H9 (cell line): ENCODE measurements around the gene SYNE2. TPM values are rescaled to one million over a fixed set of nuclear protein-coding genes. Genes with fewer than 3 reads are reported as not detected.
A peak's percentile ranks its signal among the peaks of the same experiment; 100 is the strongest.

ENCODE experiments used
- DNase-seq: peaks from one replicate; pipeline ENCODE4 v3.0.0-alpha.2; 2017
- H2AFZ ChIP-seq: one replicate; pipeline ENCODE4 v1.6.1; 2013; ENCODE audit warnings: mild to moderate bottlenecking, low read length, control low read depth, moderate library complexity
- H2AK5ac ChIP-seq: 2 replicates; pipeline ENCODE4 v1.6.1; 2013; ENCODE audit warnings: low read length, control low read depth, mixed read lengths; ENCODE audit not compliant: insufficient read length
- H2BK120ac ChIP-seq: one replicate; pipeline ENCODE4 v1.6.1; 2013; ENCODE audit warnings: low read depth, mild to moderate bottlenecking, low read length, control low read depth, inconsistent platforms; ENCODE audit not compliant: poor library complexity, severe bottlenecking
- H2BK12ac ChIP-seq: 2 replicates; pipeline ENCODE4 v1.6.1; 2013; ENCODE audit warnings: low read length, control low read depth, mixed read lengths, low read depth; ENCODE audit not compliant: insufficient read length
- H2BK15ac ChIP-seq: 2 replicates; pipeline ENCODE4 v1.6.1; 2013; ENCODE audit warnings: low read depth, low read length, control low read depth
- H2BK20ac ChIP-seq: one replicate; pipeline ENCODE4 v1.6.1; 2013; ENCODE audit warnings: low read depth, mild to moderate bottlenecking, low read length, control low read depth, inconsistent platforms; ENCODE audit not compliant: poor library complexity, severe bottlenecking
- H2BK5ac ChIP-seq: 2 replicates; pipeline ENCODE4 v1.6.1; 2013; ENCODE audit warnings: low read length, control low read depth, mixed read lengths; ENCODE audit not compliant: insufficient read length
- H3K14ac ChIP-seq: 2 replicates; pipeline ENCODE4 v1.6.1; 2013; ENCODE audit warnings: low read length, control low read depth; ENCODE audit not compliant: insufficient read depth
- H3K18ac ChIP-seq: 2 replicates; pipeline ENCODE4 v1.6.1; 2013; ENCODE audit warnings: low read depth, mild to moderate bottlenecking, mixed read lengths, low read length, control low read depth; ENCODE audit not compliant: insufficient read length
- H3K23ac ChIP-seq: 2 replicates; pipeline ENCODE4 v1.6.1; 2013; ENCODE audit warnings: low read length, control low read depth, mixed read lengths, low read depth; ENCODE audit not compliant: insufficient read length
- H3K23me2 ChIP-seq: 2 replicates; pipeline ENCODE4 v1.6.1; 2013; ENCODE audit warnings: low read depth, mild to moderate bottlenecking, mixed read lengths, low read length, control low read depth; ENCODE audit not compliant: insufficient read length, poor library complexity, severe bottlenecking
- H3K27ac ChIP-seq: 2 replicates; pipeline ENCODE4 v1.5.1; 2013; ENCODE audit warnings: low read length, control low read depth, mixed read lengths, low read depth; ENCODE audit not compliant: insufficient read length
- H3K27me3 ChIP-seq: 2 replicates; pipeline ENCODE4 v1.6.1; 2013; ENCODE audit warnings: low read length, control low read depth, inconsistent platforms; ENCODE audit not compliant: insufficient read depth
- H3K4ac ChIP-seq: 2 replicates; pipeline ENCODE4 v1.6.1; 2013; ENCODE audit warnings: low read depth, mild to moderate bottlenecking, control low read depth, inconsistent platforms, low read length, moderate library complexity
- H3K4me1 ChIP-seq: 2 replicates; pipeline ENCODE4 v1.6.1; 2013; ENCODE audit warnings: low read length, control low read depth, inconsistent platforms; ENCODE audit not compliant: insufficient read depth
- H3K4me2 ChIP-seq: 2 replicates; pipeline ENCODE4 v1.6.1; 2013; ENCODE audit warnings: low read length, control low read depth, mixed read lengths; ENCODE audit not compliant: insufficient read length, insufficient read depth
- H3K56ac ChIP-seq: 2 replicates; pipeline ENCODE4 v1.6.1; 2013; ENCODE audit warnings: low read depth, mild to moderate bottlenecking, mixed read lengths, low read length, control low read depth; ENCODE audit not compliant: insufficient read length
- H3K79me1 ChIP-seq: 2 replicates; pipeline ENCODE4 v1.6.1; 2013; ENCODE audit warnings: low read depth, mild to moderate bottlenecking, moderate library complexity, low read length, control low read depth, inconsistent platforms; ENCODE audit not compliant: insufficient read depth, poor library complexity, severe bottlenecking
- H3K79me2 ChIP-seq: 2 replicates; pipeline ENCODE4 v1.6.1; 2013; ENCODE audit warnings: low read length, control low read depth, inconsistent platforms; ENCODE audit not compliant: insufficient read depth
- H3K9ac ChIP-seq: 2 replicates; pipeline ENCODE4 v1.6.1; 2013; ENCODE audit warnings: low read length, control low read depth, mixed read lengths; ENCODE audit not compliant: insufficient read length; ENCODE audit errors: extremely low read depth
- H3K9me3 ChIP-seq: one replicate; pipeline ENCODE4 v1.6.1; 2013; ENCODE audit warnings: low read depth, low read length, inconsistent platforms; ENCODE audit not compliant: control insufficient read depth
- H3T11ph ChIP-seq: one replicate; pipeline ENCODE4 v1.6.1; 2013; ENCODE audit warnings: mild to moderate bottlenecking, low read length, control low read depth, inconsistent platforms
- H4K20me1 ChIP-seq: one replicate; pipeline ENCODE4 v1.6.1; 2013; ENCODE audit not compliant: control insufficient read depth, insufficient read length, insufficient read depth
- H4K5ac ChIP-seq: 2 replicates; pipeline ENCODE4 v1.6.1; 2013; ENCODE audit warnings: low read depth, mild to moderate bottlenecking, mixed read lengths, low read length, control low read depth; ENCODE audit not compliant: insufficient read length
- H4K8ac ChIP-seq: replicated peaks from 2 replicates; pipeline ENCODE4 v1.6.1; 2013; ENCODE audit warnings: low read length, control low read depth, mixed read lengths, low read depth; ENCODE audit not compliant: insufficient read length
- H4K91ac ChIP-seq: 2 replicates; pipeline ENCODE4 v1.6.1; 2013; ENCODE audit warnings: low read depth, mild to moderate bottlenecking, moderate library complexity, mixed read lengths, low read length, control low read depth; ENCODE audit not compliant: insufficient read length
- H3K27ac Mint-ChIP-seq, 3 experiments: 2 replicates in 2 of 3; 3 replicates in 1 of 3; pipeline ENCODE4 v1.8.0; 2020 to 2021; ENCODE audit warnings: mixed read lengths in 3 of 3, mild to moderate bottlenecking in 1 of 3, moderate library complexity in 1 of 3
- H3K27me3 Mint-ChIP-seq: 2 replicates; pipeline ENCODE4 v1.8.0; 2021; ENCODE audit warnings: low read depth, mild to moderate bottlenecking, moderate library complexity, mixed read lengths
- H3K36me3 Mint-ChIP-seq, 3 experiments: 2 replicates in 2 of 3; 3 replicates in 1 of 3; pipeline ENCODE4 v1.8.0; 2020 to 2021; ENCODE audit warnings: low read depth in 3 of 3, mixed read lengths in 3 of 3; ENCODE audit not compliant: insufficient read depth in 1 of 3
- H3K4me1 Mint-ChIP-seq, 2 experiments: 2 replicates each; pipeline ENCODE4 v1.8.0; 2020; ENCODE audit warnings: mixed read lengths in 2 of 2
- H3K4me3 Mint-ChIP-seq, 2 experiments: 2 replicates in 1 of 2; 3 replicates in 1 of 2; pipeline ENCODE4 v1.8.0; 2020 to 2021; ENCODE audit warnings: mild to moderate bottlenecking in 2 of 2, mixed read lengths in 2 of 2, moderate library complexity in 1 of 2
- H3K9me3 Mint-ChIP-seq, 2 experiments: 2 replicates in 1 of 2; 3 replicates in 1 of 2; pipeline ENCODE4 v1.8.0; 2020; ENCODE audit warnings: mild to moderate bottlenecking in 2 of 2, mixed read lengths in 2 of 2, moderate library complexity in 1 of 2
- WGBS: extraction: QIAGEN DNeasy Blood & Tissue Kit; methylation state at CpG from one replicate; pipeline ENCODE4 v1.1.7; 2013; ENCODE audit warnings: missing lambda C conversion rate, low lambda C conversion rate, mixed read lengths; ENCODE audit not compliant: insufficient read length; ENCODE audit errors: extremely low coverage; 5-methylcytosine and 5-hydroxymethylcytosine counted together
- total RNA-seq: library from RNA; stranded (reverse); gene quantifications from 2 replicates; pipeline ENCODE4 v1.2.1, GENCODE V29; 2021
- TF ChIP-seq, protein P1 (sequence below): fragments of 200-600 bp; sonication (generic); conservative IDR thresholded peaks from 3 replicates; pipeline ENCODE4 v1.8.0; 2021; ENCODE audit warnings: antibody characterized with exemption, mild to moderate bottlenecking

The SYNE2 gene
- total RNA-seq, 1 experiment from 2014 or later: 43.3 TPM

DNA sequence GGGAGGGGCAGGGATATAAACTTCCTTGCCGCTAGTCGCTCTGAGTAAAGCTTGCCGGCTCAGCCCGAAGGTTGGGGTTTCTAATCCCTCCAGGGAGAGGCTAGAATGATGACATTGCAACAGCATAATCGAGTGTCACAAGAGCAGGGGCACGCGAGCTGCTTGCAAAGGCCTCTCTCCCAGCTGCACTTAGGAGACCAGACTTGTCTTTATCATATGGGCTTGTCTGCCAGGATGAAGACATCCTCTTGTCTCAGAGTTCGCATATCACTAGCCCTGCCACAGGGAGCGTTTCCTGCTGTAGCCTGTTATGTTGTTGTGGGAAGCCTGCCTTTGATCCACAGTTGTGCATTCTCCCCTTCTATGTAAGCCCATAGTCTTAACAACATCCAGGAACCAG lies 261.4 kb downstream of the SYNE2 start:
- H3T11ph ChIP-seq: no peak overlapping the region
- H4K20me1 ChIP-seq: no peaks in the 10 kb centered on the region
- no peak overlapping the region for H2BK5ac ChIP-seq
- no CpG with 5 or more reads among the region's 9 CpGs for WGBS
- H3K27ac ChIP-seq: no peak overlapping the region
- H2AK5ac ChIP-seq: no peak overlapping the region
- H2BK20ac ChIP-seq: no peak overlapping the region
- DNase-seq: peak; percentile 39
- H4K91ac ChIP-seq: no peak overlapping the region
- H3K79me1 ChIP-seq: no peaks in the 10 kb centered on the region
- H3K36me3 Mint-ChIP-seq: peaks cover 0 to 8% (median 6%) of the 10 kb centered on the region in 3 experiments; a peak in 3 of 7 replicates
- no peaks in the 10 kb centered on the region for H3K79me2 ChIP-seq
- peaks cover 2% of the 10 kb centered on the region; the same call in 1 of the 2 replicates for H3K4me1 ChIP-seq
- no peak overlapping the region for H2AFZ ChIP-seq
- H2BK12ac ChIP-seq: no peak overlapping the region
- no peak overlapping the region for H2BK120ac ChIP-seq
- H3K56ac ChIP-seq: no peak overlapping the region
- no peak overlapping the region for H4K8ac ChIP-seq
- no peaks in the 10 kb centered on the region for H3K27me3 Mint-ChIP-seq
- H3K23me2 ChIP-seq: no peaks in the 10 kb centered on the region
- peak overlapping the region; percentile 43 to 62 (median 50); a peak in 4 of 7 replicates for H3K27ac Mint-ChIP-seq
- no peak overlapping the region for H3K4me2 ChIP-seq
- H3K9me3 ChIP-seq: no peaks in the 10 kb centered on the region
- H4K5ac ChIP-seq: no peak overlapping the region
- no peak overlapping the region for H3K4me3 Mint-ChIP-seq
- H3K9me3 Mint-ChIP-seq: no peaks in the 10 kb centered on the region
- no peak overlapping the region for H3K14ac ChIP-seq
- H3K9ac ChIP-seq: no peak overlapping the region
- H3K4me1 Mint-ChIP-seq: peaks cover 8 to 14% of the 10 kb centered on the region in 2 experiments
- TF ChIP-seq, protein P1, sequence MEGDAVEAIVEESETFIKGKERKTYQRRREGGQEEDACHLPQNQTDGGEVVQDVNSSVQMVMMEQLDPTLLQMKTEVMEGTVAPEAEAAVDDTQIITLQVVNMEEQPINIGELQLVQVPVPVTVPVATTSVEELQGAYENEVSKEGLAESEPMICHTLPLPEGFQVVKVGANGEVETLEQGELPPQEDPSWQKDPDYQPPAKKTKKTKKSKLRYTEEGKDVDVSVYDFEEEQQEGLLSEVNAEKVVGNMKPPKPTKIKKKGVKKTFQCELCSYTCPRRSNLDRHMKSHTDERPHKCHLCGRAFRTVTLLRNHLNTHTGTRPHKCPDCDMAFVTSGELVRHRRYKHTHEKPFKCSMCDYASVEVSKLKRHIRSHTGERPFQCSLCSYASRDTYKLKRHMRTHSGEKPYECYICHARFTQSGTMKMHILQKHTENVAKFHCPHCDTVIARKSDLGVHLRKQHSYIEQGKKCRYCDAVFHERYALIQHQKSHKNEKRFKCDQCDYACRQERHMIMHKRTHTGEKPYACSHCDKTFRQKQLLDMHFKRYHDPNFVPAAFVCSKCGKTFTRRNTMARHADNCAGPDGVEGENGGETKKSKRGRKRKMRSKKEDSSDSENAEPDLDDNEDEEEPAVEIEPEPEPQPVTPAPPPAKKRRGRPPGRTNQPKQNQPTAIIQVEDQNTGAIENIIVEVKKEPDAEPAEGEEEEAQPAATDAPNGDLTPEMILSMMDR: no peak
- H3K18ac ChIP-seq: no peak overlapping the region
- no peak overlapping the region for H3K4ac ChIP-seq
- H3K27me3 ChIP-seq: no peaks in the 10 kb centered on the region
- H3K23ac ChIP-seq: no peak overlapping the region
- H2BK15ac ChIP-seq: no peak overlapping the region
